Thoracic aorta (tissue), 2 donors: ENCODE results near the gene C19orf85. TPM values are rescaled to one million over a fixed set of nuclear protein-coding genes. Genes with fewer than 3 reads are reported as not detected.
"Not testable (repeated sequence)": the region's sequence is repeated elsewhere in the genome, so short reads cannot be mapped to it uniquely, and the experiment has no call there.

Experiments used
- ATAC-seq: fragments of 150-250 bp; one replicate; pipeline ENCODE4 v1.8.0; 2017; ENCODE audit warnings: low read depth; ENCODE audit not compliant: insufficient number of reproducible peaks, low FRiP score
- DNase-seq: peaks from one replicate; pipeline ENCODE4 v3.0.0-alpha.2; 2020; ENCODE audit warnings: low spot score
- H3K27ac ChIP-seq, 2 donors: fragments of 200-600 bp; sonication (generic); 1 replicate in 1 of 2; 2 replicates in 1 of 2; pipeline ENCODE4 v1.5.1; 2016; ENCODE audit warnings: mild to moderate bottlenecking in 2 of 2, moderate library complexity in 2 of 2
- H3K27me3 ChIP-seq: fragments of 200-600 bp; sonication (generic); replicated peaks from 2 replicates; pipeline ENCODE4 v1.6.0; 2016; ENCODE audit warnings: mild to moderate bottlenecking; ENCODE audit not compliant: insufficient read depth
- H3K36me3 ChIP-seq: fragments of 200-600 bp; sonication (generic); one replicate; pipeline ENCODE4 v1.5.1; 2016
- H3K4me1 ChIP-seq, 2 donors: fragments of 200-600 bp; sonication (generic); 1 replicate in 1 of 2; 2 replicates in 1 of 2; pipeline versions ENCODE4 v1.5.1 to v1.6.0; 2016; ENCODE audit warnings: low read depth in 2 of 2, mild to moderate bottlenecking in 1 of 2; ENCODE audit not compliant: control insufficient read depth in 1 of 2
- H3K4me3 ChIP-seq: fragments of 200-600 bp; sonication (generic); 2 replicates; pipeline ENCODE4 v1.5.1; 2016; ENCODE audit warnings: mild to moderate bottlenecking
- H3K9me3 ChIP-seq: fragments of 200-600 bp; sonication (generic); 2 replicates; pipeline ENCODE4 v1.5.1; 2016
- CTCF ChIP-seq: fragments of 200-600 bp; sonication (generic); IDR thresholded peaks from one replicate; pipeline ENCODE4 v1.5.1; 2019; ENCODE audit warnings: antibody characterized with exemption
- total RNA-seq, 2 donors: library from RNA; depleted of rRNA; stranded (reverse); fragments of >200 nt; gene quantifications; one replicate each; pipeline versions ENCODE4 v1.1.0 to v1.2.3, GENCODE V29; 2016

The C19orf85 gene
- total RNA-seq, 2 donors from 2014 or later, result not detected

DNA sequence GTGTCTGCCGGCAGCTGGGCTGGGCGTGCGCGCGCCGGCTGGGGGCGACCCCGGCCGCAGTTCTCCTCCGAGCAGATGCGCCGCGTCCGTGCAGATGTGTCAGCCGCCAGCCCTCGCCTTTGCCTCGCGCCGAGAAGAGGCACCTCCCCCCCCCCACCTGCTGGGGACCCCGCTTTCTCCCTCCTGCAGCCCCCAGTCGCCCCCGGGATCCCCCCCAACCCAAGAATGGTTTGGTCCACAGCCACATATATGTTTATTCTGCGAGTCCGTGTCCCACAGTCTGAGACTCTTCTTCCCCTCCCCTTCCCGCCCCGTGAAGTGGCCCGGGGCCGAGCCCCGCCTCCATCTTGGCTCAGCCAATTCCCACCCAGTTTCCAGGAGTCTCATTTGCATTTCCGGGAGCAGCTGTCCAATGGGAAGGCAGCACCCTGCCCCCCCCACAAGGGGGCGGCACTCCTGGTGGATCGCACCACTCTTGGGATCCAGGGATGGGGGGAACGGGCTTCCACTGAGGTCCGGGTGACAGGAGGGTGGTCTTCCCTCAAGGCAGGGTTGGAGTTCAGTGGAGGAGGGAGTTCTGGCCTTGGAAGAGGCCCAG is 11.7 kb downstream of the C19orf85 start:
- Histone ChIP-seq H3K4me1 (peaks cover 10 to 19% of the 10 kb centered on the region in 2 donors), H3K4me3 (no peak overlapping the region), H3K9me3 (no peaks in the 10 kb centered on the region), H3K27ac (no peak overlapping the region), H3K36me3 (no peaks in the 10 kb centered on the region), H3K27me3 (no peaks in the 10 kb centered on the region)
- no peak for TF ChIP-seq CTCF
- no peak for ATAC-seq
- no peak for DNase-seq

DNA sequence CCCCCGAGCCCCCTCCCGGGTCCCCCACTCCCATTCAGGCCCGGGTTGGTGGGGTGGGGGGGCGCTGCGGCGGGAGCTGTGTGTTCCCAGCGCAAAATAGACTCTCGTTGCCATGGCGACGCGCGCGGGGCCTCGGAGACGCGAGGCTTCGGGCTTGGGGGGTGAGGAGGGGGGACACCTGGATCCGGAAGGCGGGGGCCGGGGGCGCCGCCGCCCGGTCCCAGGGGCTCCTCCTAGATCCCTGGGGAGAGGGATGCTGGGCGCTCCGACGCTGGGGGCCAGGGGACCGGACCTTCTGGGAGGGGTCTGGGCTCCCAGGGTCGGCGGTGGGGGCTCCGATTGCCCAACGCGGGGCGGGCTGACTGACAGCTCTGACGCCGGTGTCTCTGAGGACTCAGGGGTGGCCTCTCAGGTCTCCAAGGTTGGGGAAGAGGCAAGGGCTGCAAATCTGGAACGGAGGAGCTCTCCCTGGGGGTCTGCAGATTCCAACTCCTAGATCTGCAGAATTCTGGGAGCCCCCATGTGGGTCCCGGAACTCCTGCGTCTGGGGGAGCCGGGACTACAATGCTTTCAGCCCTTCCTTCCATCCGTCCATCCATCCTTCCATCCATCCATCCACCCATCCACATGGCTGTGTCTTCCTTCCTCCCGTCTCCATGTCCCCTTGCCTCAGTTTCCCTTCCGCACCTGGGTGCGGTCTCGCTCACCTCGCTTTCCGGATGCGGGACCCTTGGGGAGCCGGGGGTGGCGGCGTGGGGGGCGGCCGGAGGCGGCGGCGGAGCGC is 12.4 kb downstream of the C19orf85 start:
- no peaks in the 10 kb centered on the region for H3K36me3 ChIP-seq
- no peaks in the 10 kb centered on the region for H3K27me3 ChIP-seq
- H3K27ac ChIP-seq, result no peak overlapping the region
- no peak for TF ChIP-seq CTCF
- DNase-seq (no peak), ATAC-seq (no peak)
- no peaks in the 10 kb centered on the region for H3K9me3 ChIP-seq
- H3K4me3 ChIP-seq, result peak overlapping the region; percentile 39
- H3K4me1 ChIP-seq, result peaks cover 10 to 19% of the 10 kb centered on the region in 2 donors

DNA sequence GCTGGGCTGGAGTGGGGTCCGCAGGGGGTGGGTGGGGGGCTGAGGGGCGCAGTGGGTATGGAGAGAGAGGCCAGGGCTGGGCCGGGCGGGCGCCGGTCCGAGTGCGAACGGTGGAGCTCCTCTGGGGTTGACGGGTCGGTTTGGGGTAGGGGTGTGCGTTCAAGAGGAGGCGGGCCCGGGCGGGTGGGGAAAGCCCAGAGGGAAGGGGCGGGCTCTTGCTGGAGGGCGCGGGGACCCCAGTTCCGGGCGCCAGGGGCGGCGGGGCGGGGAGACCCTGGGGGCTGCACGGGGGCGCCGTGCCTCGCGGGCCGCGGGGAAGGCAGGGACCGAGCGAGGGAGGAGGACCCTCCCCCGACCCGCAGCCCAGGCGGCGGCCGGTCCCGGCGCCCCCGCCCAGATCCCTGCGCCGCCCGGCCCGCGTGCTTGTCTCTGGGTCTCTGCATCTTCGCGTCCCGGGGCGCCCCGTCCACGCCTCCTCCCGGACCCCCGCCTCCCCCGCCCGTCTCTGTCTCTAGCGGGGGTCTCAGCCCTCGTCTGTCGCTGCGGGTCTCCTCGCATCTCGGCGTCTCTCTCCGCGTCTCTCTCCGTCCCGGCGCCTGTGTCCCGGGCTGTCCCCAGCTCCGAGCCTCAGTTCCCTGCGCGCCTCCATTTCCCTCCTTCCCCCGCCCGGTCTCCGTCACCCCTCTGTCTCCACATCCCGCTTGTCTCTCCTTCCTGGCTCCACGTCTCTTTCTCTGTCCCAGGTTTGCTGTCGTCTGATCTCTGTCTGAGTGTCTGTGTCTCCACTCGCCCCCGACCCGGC is 13.2 kb downstream of the C19orf85 start:
- Histone ChIP-seq H3K9me3 (no peaks in the 10 kb centered on the region), H3K4me3 (peak overlapping the region; percentile 39), H3K4me1 (peaks cover 10 to 19% of the 10 kb centered on the region in 2 donors), H3K27ac (no peak overlapping the region), H3K27me3 (no peaks in the 10 kb centered on the region), H3K36me3 (no peaks in the 10 kb centered on the region)
- DNase-seq (no peak), ATAC-seq (no peak)
- TF ChIP-seq CTCF, result no peak

DNA sequence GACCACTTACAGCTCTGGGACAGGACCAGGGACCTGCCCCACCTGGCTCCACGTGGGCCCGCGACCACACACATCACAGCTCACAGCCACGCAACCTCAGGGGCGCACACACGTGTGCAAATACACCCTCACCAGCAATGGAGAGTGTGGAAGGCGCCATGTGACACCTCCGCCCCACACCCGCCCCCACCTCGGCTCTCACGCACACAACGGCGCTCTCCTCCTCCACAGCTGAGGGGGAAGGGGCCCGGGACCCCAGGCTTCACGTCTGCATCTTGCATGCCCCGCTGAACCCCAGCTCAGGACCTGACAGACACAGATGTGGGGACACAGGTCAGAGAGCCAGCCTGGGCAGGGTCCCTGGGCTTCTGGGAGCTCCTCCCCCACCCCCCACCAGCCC is 15.1 kb downstream of the C19orf85 start:
- no peak overlapping the region for H3K4me3 ChIP-seq
- H3K27me3 ChIP-seq, result no peaks in the 10 kb centered on the region
- no peak overlapping the region for H3K27ac ChIP-seq
- TF ChIP-seq CTCF, result no peak
- H3K36me3 ChIP-seq, result no peaks in the 10 kb centered on the region
- DNase-seq (no peak), ATAC-seq (no peak)
- peaks cover 10 to 19% of the 10 kb centered on the region in 2 donors for H3K4me1 ChIP-seq
- H3K9me3 ChIP-seq, result no peaks in the 10 kb centered on the region

DNA sequence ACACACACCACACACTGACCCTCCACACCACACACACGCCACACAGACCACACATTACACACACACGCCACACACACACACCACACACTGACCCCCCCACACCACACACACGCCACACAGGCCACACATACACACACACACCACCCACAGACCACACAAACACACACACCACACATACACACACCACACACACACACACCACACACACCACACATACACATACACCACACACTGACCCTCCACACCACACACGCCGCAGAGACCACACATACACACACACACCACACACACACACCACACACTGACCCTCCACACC is 16.4 kb downstream of the C19orf85 start:
- not testable (repeated sequence) for H3K9me3 ChIP-seq, DNase-seq, ATAC-seq, H3K36me3 ChIP-seq, H3K27me3 ChIP-seq, H3K4me3 ChIP-seq, H3K27ac ChIP-seq
- H3K4me1 ChIP-seq, result peaks cover 10 to 19% of the 10 kb centered on the region in 2 donors
